Measurements from ENCODE around the gene NDUFV2. TPM values are rescaled to one million over a fixed set of nuclear protein-coding genes. Genes with fewer than 3 reads are reported as not detected.

NDUFV2 gene
- total and polyA plus RNA-seq, 2 experiments from 2014 or later = 111 to 391 TPM

- DNase-seq (ENCODE audit: low read depth in 1 of 2, low spot score in 1 of 2) = no peak
- TF ChIP-seq CTCF (IDR thresholded peaks at IDR 0.05; ENCODE audit: low read depth, low read length) = no peak
- no peak overlapping the region for H3K4me3 ChIP-seq
- H3K4me1 ChIP-seq (ENCODE audit: low read depth) = peaks cover 56% of the 10 kb centered on the region
- peak overlapping the region; percentile 32 for H3K27ac ChIP-seq
- H3K9me3 ChIP-seq (ENCODE audit: low read depth) = no peaks in the 10 kb centered on the region
- no peaks in the 10 kb centered on the region for H3K27me3 ChIP-seq
- no peaks in the 10 kb centered on the region for H3K36me3 ChIP-seq
Measured at GRCh38 chr18:9108911-9109310, 6.4 kb downstream of the NDUFV2 start.

DNA sequence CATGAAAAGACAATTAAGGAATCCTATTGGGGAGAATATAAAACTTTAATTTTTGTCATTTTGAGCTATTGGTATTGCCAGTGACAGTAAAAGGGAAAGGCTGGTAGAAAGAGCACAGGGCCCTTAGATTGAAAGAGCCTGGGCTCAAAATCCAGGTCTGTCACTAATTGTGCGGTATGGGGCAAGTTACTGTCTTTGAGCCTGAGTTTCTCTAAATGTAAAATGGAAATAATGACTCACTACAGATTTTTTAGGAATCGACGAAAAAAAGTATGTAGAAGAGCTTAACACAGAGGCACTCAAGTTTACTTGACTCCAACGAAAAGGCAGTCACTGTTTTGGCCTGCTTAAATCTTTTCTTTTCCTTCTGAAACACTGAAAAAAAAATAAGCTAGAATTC lies 7.0 kb downstream of the NDUFV2 start:
- TF ChIP-seq CTCF (IDR thresholded peaks at IDR 0.05; ENCODE audit: low read depth, low read length) = no peak
- DNase-seq (ENCODE audit: low read depth in 1 of 2, low spot score in 1 of 2) = peak in 1 of 2 donors; percentile 45
- Histone ChIP-seq H3K4me1 (ENCODE audit: low read depth) (peaks cover 56% of the 10 kb centered on the region), H3K9me3 (ENCODE audit: low read depth) (no peaks in the 10 kb centered on the region), H3K27ac (peak overlapping the region; percentile 48), H3K36me3 (no peaks in the 10 kb centered on the region), H3K4me3 (no peak overlapping the region), H3K27me3 (no peaks in the 10 kb centered on the region)

- Histone ChIP-seq H3K4me1 (ENCODE audit: low read depth) (peaks cover 48% of the 10 kb centered on the region), H3K36me3 (no peaks in the 10 kb centered on the region), H3K27ac (peak overlapping the region; percentile 67), H3K4me3 (no peak overlapping the region), H3K9me3 (ENCODE audit: low read depth) (no peaks in the 10 kb centered on the region), H3K27me3 (no peaks in the 10 kb centered on the region)
- no peak for TF ChIP-seq CTCF (IDR thresholded peaks at IDR 0.05; ENCODE audit: low read depth, low read length)
- no peak for DNase-seq (ENCODE audit: low read depth in 1 of 2, low spot score in 1 of 2)
Measured at GRCh38 chr18:9113468-9114149, 11.1 kb downstream of the NDUFV2 start.

DNA sequence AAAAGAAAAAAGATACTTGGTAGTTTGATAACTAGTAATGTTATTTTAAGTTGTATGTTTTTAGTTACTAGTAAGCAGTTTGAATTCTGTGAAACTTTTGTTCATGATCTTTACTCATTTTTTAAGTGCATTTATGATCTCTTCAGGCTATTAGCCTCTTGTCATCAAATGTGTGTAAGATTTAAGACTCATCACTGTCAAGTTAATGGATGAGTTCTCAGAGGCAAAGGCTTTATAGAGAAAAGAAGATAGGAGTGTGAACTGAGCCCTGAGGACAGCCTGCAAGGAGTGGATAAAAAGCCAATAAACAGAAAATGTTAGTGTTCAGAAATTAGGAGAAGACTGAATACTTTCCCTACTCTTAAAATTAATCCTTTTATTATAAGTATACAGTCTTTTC lies 13.5 kb downstream of the NDUFV2 start:
- Histone ChIP-seq H3K27me3 (no peaks in the 10 kb centered on the region), H3K4me3 (no peak overlapping the region), H3K4me1 (ENCODE audit: low read depth) (peaks cover 32% of the 10 kb centered on the region), H3K36me3 (peaks cover 15% of the 10 kb centered on the region), H3K27ac (no peak overlapping the region), H3K9me3 (ENCODE audit: low read depth) (no peaks in the 10 kb centered on the region)
- TF ChIP-seq CTCF (IDR thresholded peaks at IDR 0.05; ENCODE audit: low read depth, low read length) = no peak
- no peak for DNase-seq (ENCODE audit: low read depth in 1 of 2, low spot score in 1 of 2)

- no peaks in the 10 kb centered on the region for H3K9me3 ChIP-seq (ENCODE audit: low read depth)
- peaks cover 32% of the 10 kb centered on the region for H3K4me1 ChIP-seq (ENCODE audit: low read depth)
- peak in 1 of 2 donors; percentile 54 for DNase-seq (ENCODE audit: low read depth in 1 of 2, low spot score in 1 of 2)
- peak overlapping the region; percentile 15 for H3K27ac ChIP-seq
- no peak for TF ChIP-seq CTCF (IDR thresholded peaks at IDR 0.05; ENCODE audit: low read depth, low read length)
- no peaks in the 10 kb centered on the region for H3K27me3 ChIP-seq
- H3K36me3 ChIP-seq = peaks cover 31% of the 10 kb centered on the region
- no peak overlapping the region for H3K4me3 ChIP-seq
Measured at GRCh38 chr18:9117980-9118841, 15.7 kb downstream of the NDUFV2 start.

Data from cardiac muscle cell (in vitro differentiated cells and primary cell).